Esophagus squamous epithelium (tissue), 4 donors: Measurements from ENCODE around the gene HSPA4L.

Source experiments
- POLR2A ChIP-seq, 4 donors: fragments of 450-650 bp; IDR thresholded peaks; one replicate each; pipeline ENCODE4 v1.6.1; 2017; ENCODE audit warnings: antibody characterized with exemption in 4 of 4, mild to moderate bottlenecking in 4 of 4, moderate library complexity in 3 of 4
- TF ChIP-seq, protein P1 (sequence below), 6 experiments: fragments of 450-650 bp in 4 of 6; fragments of 200-600 bp in 2 of 6; sonication (generic) in 2 of 6; IDR thresholded peaks; one replicate each; pipeline ENCODE4 v1.5.1; 2016 to 2019; ENCODE audit warnings: antibody characterized with exemption in 6 of 6, mild to moderate bottlenecking in 4 of 6, moderate library complexity in 4 of 6

GRCh38 chr4:127783955-127784770 lies 2.0 kb downstream of the HSPA4L start:
- TF ChIP-seq, protein P1, sequence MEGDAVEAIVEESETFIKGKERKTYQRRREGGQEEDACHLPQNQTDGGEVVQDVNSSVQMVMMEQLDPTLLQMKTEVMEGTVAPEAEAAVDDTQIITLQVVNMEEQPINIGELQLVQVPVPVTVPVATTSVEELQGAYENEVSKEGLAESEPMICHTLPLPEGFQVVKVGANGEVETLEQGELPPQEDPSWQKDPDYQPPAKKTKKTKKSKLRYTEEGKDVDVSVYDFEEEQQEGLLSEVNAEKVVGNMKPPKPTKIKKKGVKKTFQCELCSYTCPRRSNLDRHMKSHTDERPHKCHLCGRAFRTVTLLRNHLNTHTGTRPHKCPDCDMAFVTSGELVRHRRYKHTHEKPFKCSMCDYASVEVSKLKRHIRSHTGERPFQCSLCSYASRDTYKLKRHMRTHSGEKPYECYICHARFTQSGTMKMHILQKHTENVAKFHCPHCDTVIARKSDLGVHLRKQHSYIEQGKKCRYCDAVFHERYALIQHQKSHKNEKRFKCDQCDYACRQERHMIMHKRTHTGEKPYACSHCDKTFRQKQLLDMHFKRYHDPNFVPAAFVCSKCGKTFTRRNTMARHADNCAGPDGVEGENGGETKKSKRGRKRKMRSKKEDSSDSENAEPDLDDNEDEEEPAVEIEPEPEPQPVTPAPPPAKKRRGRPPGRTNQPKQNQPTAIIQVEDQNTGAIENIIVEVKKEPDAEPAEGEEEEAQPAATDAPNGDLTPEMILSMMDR (IDR thresholded peaks at IDR 0.05) = no peak
- TF ChIP-seq POLR2A (IDR thresholded peaks at IDR 0.05) = no peak
